SK-N-SH (cell line): ENCODE measurements around the gene TEX9. TPM values are rescaled to one million over a fixed set of nuclear protein-coding genes. Genes with fewer than 3 reads are reported as not detected.

Experiments used
- CTCF ChIA-PET: fragments of 300-600, 350-600 bp; formaldehyde crosslinking; extraction: SDS; loops from one replicate; lab custom pipeline; 2021; lab: Yijun Ruan, JAX
- POLR2A ChIA-PET: fragments of 350-600 bp; sonication (Branson Sonifier 250); formaldehyde crosslinking; extraction: SDS; loops from one replicate; lab custom pipeline; 2020; ENCODE audit warnings: antibody characterized with exemption, inconsistent platforms; lab: Yijun Ruan, JAX
- DNase-seq: peaks from one replicate; pipeline ENCODE4 v3.0.0; 2012
- H2AFZ ChIP-seq: fragments of 200-600 bp; sonication (generic); 2 replicates; pipeline ENCODE4 v1.8.1; 2016; ENCODE audit warnings: antibody characterized with exemption, mild to moderate bottlenecking, low read depth
- H3F3A ChIP-seq: fragments of 200-600 bp; sonication (generic); replicated peaks from 2 replicates; pipeline ENCODE3; 2016; ENCODE audit warnings: antibody characterized with exemption, mild to moderate bottlenecking; ENCODE audit not compliant: insufficient read depth
- H3K27ac ChIP-seq, 2 experiments: fragments of 200-500 bp in 1 of 2; fragments of 200-600 bp in 1 of 2; sonication (Bioruptor generic) in 1 of 2; sonication (generic), shearing (Covaris generic) in 1 of 2; 2 replicates each; pipeline versions ENCODE4 v1.5.1 to v1.6.1; 2014 to 2016; ENCODE audit warnings: low read depth in 2 of 2, inconsistent platforms in 1 of 2, low read length in 1 of 2, mild to moderate bottlenecking in 1 of 2, mixed read lengths in 1 of 2
- H3K27me3 ChIP-seq: fragments of 200-600 bp; sonication (generic), shearing (Covaris generic); 2 replicates; pipeline ENCODE4 v1.6.1; 2016; ENCODE audit warnings: mixed run types; ENCODE audit not compliant: insufficient read depth
- H3K36me3 ChIP-seq, 2 experiments: fragments of 200-500 bp in 1 of 2; fragments of 200-600 bp in 1 of 2; sonication (Bioruptor generic) in 1 of 2; sonication (generic) in 1 of 2; replicated peaks in 1 of 2; 2 replicates each; pipeline versions ENCODE3 to v1.5.1; 2014 to 2016; ENCODE audit warnings: low read length in 1 of 2, mild to moderate bottlenecking in 1 of 2; ENCODE audit not compliant: insufficient read depth in 2 of 2, control insufficient read depth in 1 of 2
- H3K4me1 ChIP-seq, 2 experiments: fragments of 200-500 bp in 1 of 2; fragments of 200-600 bp in 1 of 2; sonication (Bioruptor generic) in 1 of 2; sonication (generic), shearing (Covaris generic) in 1 of 2; 2 replicates each; pipeline versions ENCODE4 v1.5.1 to v1.6.1; 2014 to 2016; ENCODE audit warnings: low read depth in 1 of 2, low read length in 1 of 2, mixed run types in 1 of 2; ENCODE audit not compliant: insufficient read depth in 2 of 2, control insufficient read depth in 1 of 2
- H3K4me2 ChIP-seq: fragments of 200-600 bp; sonication (generic), shearing (Covaris generic); 2 replicates; pipeline ENCODE4 v1.6.1; 2017; ENCODE audit warnings: mixed run types
- H3K4me3 ChIP-seq, 2 experiments: fragments of 200-500 bp in 1 of 2; fragments of 200-600 bp in 1 of 2; sonication (Bioruptor generic) in 1 of 2; sonication (generic), shearing (Covaris generic) in 1 of 2; 2 replicates each; pipeline versions ENCODE4 v1.5.1 to v1.8.1; 2014 to 2016; ENCODE audit warnings: low read depth in 2 of 2, inconsistent platforms in 1 of 2, low read length in 1 of 2, mild to moderate bottlenecking in 1 of 2, mixed read lengths in 1 of 2, moderate library complexity in 1 of 2
- H3K79me2 ChIP-seq: fragments of 200-600 bp; sonication (generic); 2 replicates; pipeline ENCODE4 v1.8.1; 2017; ENCODE audit warnings: mild to moderate bottlenecking; ENCODE audit not compliant: insufficient read depth
- H3K9ac ChIP-seq: fragments of 200-600 bp; sonication (generic); 2 replicates; pipeline ENCODE4 v1.6.1; 2017; ENCODE audit warnings: mixed run types
- H3K9me2 ChIP-seq: fragments of 200-600 bp; sonication (generic); 2 replicates; pipeline ENCODE4 v1.6.1; 2017; ENCODE audit warnings: mixed run types
- H3K9me3 ChIP-seq: fragments of 200-600 bp; sonication (generic); 2 replicates; pipeline ENCODE4 v1.6.1; 2017; ENCODE audit warnings: mixed run types, mild to moderate bottlenecking, moderate library complexity
- H4K20me1 ChIP-seq: fragments of 200-600 bp; sonication (generic); 2 replicates; pipeline ENCODE4 v1.6.1; 2017; ENCODE audit warnings: mild to moderate bottlenecking, mixed run types; ENCODE audit not compliant: insufficient read depth
- CTCF ChIP-seq: fragments of 200-600 bp; sonication (generic); IDR thresholded peaks from 2 replicates; pipeline ENCODE4 v1.6.1; 2017; ENCODE audit warnings: antibody characterized with exemption, mild to moderate bottlenecking, moderate library complexity
- ELF1 ChIP-seq: IDR thresholded peaks from 2 replicates; pipeline ENCODE4 v1.4.0; 2012
- EZH2phosphoT487 ChIP-seq: fragments of 200-600 bp; sonication (generic); IDR thresholded peaks from 2 replicates; pipeline ENCODE4 v1.6.1; 2017; ENCODE audit warnings: low read depth, mixed run types, mild to moderate bottlenecking, antibody characterized with exemption, moderate library complexity, borderline replicate concordance
- FOSL2 ChIP-seq: IDR thresholded peaks from 2 replicates; pipeline ENCODE4 v1.4.0; 2012; ENCODE audit warnings: low read depth, mild to moderate bottlenecking, moderate library complexity, borderline replicate concordance
- FOXM1 ChIP-seq: IDR thresholded peaks from 2 replicates; pipeline ENCODE4 v1.4.0; 2012; ENCODE audit warnings: low read depth, mild to moderate bottlenecking
- JUND ChIP-seq: IDR thresholded peaks from 2 replicates; pipeline ENCODE4 v1.4.0; 2012
- MEF2A ChIP-seq: IDR thresholded peaks from 2 replicates; pipeline ENCODE4 v1.4.0; 2012; ENCODE audit warnings: low read depth, borderline replicate concordance
- NRF1 ChIP-seq: IDR thresholded peaks from 2 replicates; pipeline ENCODE4 v1.6.1; 2012; ENCODE audit warnings: low read depth, mild to moderate bottlenecking, low read length
- POLR2AphosphoS5 ChIP-seq: IDR thresholded peaks from 2 replicates; pipeline ENCODE4 v1.6.1; 2012; ENCODE audit warnings: low read depth, low read length
- RAD21 ChIP-seq: IDR thresholded peaks from 2 replicates; pipeline ENCODE4 v1.6.1; 2012; ENCODE audit warnings: mild to moderate bottlenecking, low read length
- RXRA ChIP-seq: IDR thresholded peaks from 2 replicates; pipeline ENCODE4 v1.4.0; 2012; ENCODE audit warnings: low read depth, mild to moderate bottlenecking, borderline replicate concordance
- SMC3 ChIP-seq: IDR thresholded peaks from 2 replicates; pipeline ENCODE4 v1.6.1; 2012; ENCODE audit warnings: low read depth, low read length, improper control_type of control experiment
- ZBTB33 ChIP-seq: IDR thresholded peaks from 2 replicates; pipeline ENCODE4 v1.4.0; 2012; ENCODE audit warnings: low read depth, borderline replicate concordance
- WGBS: methylation state at CpG from one replicate; pipeline ENCODE4 v1.1.6; 2017; ENCODE audit warnings: low lambda C conversion rate; 5-methylcytosine and 5-hydroxymethylcytosine counted together
- polyA plus RNA-seq, 3 experiments: library from polyadenylated mRNA; depleted of rRNA; stranded (reverse); fragments of >200 nt; gene quantifications; 2 replicates each; pipeline ENCODE4 v1.2.3, GENCODE V29; 2012
- TF ChIP-seq, protein P1 (sequence below): fragments of 150-350 bp; IDR thresholded peaks from 2 replicates; pipeline ENCODE4 v1.6.1; 2017; ENCODE audit warnings: antibody characterized with exemption, low read length, low read depth, borderline replicate concordance
- TF ChIP-seq, protein P2 (sequence below): IDR thresholded peaks from 2 replicates; pipeline ENCODE4 v1.6.1; 2012; ENCODE audit warnings: mild to moderate bottlenecking, low read depth, low read length, moderate library complexity

TEX9 gene
- polyA plus RNA-seq, 1 of the 3 experiments (the other 2 are of a cell fraction): 1.9 TPM

GRCh38 chr15:56425976-56426375 is 60.8 kb downstream of the TEX9 start (continued):
- TF ChIP-seq, protein P1, sequence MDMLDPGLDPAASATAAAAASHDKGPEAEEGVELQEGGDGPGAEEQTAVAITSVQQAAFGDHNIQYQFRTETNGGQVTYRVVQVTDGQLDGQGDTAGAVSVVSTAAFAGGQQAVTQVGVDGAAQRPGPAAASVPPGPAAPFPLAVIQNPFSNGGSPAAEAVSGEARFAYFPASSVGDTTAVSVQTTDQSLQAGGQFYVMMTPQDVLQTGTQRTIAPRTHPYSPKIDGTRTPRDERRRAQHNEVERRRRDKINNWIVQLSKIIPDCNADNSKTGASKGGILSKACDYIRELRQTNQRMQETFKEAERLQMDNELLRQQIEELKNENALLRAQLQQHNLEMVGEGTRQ: no peak
- TF ChIP-seq, protein P2, sequence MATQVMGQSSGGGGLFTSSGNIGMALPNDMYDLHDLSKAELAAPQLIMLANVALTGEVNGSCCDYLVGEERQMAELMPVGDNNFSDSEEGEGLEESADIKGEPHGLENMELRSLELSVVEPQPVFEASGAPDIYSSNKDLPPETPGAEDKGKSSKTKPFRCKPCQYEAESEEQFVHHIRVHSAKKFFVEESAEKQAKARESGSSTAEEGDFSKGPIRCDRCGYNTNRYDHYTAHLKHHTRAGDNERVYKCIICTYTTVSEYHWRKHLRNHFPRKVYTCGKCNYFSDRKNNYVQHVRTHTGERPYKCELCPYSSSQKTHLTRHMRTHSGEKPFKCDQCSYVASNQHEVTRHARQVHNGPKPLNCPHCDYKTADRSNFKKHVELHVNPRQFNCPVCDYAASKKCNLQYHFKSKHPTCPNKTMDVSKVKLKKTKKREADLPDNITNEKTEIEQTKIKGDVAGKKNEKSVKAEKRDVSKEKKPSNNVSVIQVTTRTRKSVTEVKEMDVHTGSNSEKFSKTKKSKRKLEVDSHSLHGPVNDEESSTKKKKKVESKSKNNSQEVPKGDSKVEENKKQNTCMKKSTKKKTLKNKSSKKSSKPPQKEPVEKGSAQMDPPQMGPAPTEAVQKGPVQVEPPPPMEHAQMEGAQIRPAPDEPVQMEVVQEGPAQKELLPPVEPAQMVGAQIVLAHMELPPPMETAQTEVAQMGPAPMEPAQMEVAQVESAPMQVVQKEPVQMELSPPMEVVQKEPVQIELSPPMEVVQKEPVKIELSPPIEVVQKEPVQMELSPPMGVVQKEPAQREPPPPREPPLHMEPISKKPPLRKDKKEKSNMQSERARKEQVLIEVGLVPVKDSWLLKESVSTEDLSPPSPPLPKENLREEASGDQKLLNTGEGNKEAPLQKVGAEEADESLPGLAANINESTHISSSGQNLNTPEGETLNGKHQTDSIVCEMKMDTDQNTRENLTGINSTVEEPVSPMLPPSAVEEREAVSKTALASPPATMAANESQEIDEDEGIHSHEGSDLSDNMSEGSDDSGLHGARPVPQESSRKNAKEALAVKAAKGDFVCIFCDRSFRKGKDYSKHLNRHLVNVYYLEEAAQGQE: no peak
- TF ChIP-seq FOSL2 (no peak), EZH2phosphoT487 (no peak), MEF2A (no peak), NRF1 (no peak), ZBTB33 (no peak), ELF1 (no peak), FOXM1 (no peak), JUND (no peak)

GRCh38 chr15:56428821-56429458 is 63.7 kb downstream of the TEX9 start:
- Histone ChIP-seq H3K36me3 (peaks cover 13 to 15% of the 10 kb centered on the region in 2 experiments), H3K4me3 (no peak overlapping the region; a peak in 1 of 4 replicates), H3K4me2 (no peak overlapping the region), H3K79me2 (no peaks in the 10 kb centered on the region; the same call in 1 of the 2 replicates), H3F3A (peaks cover 9% of the 10 kb centered on the region), H3K9me2 (no peaks in the 10 kb centered on the region), H3K9ac (no peak overlapping the region), H3K4me1 (no peaks in the 10 kb centered on the region), H3K9me3 (no peaks in the 10 kb centered on the region), H4K20me1 (no peaks in the 10 kb centered on the region), H3K27me3 (no peaks in the 10 kb centered on the region), H3K27ac (no peak overlapping the region), H2AFZ (no peak overlapping the region; the same call in 1 of the 2 replicates)
- WGBS: 0% methylated on average over 2 of the region's 2 CpGs
- TF ChIP-seq SMC3 (peak; percentile 47), RAD21 (peak; percentile 84), RXRA (no peak), NRF1 (no peak), CTCF (peak; percentile 70), POLR2AphosphoS5 (no peak)
- CTCF ChIA-PET: interaction anchor here (0.6 to 5.4 kb wide), 33 partner anchors 11 to 573 kb away, joined by 3 to 77 read pairs (median 3); partner anchors contain the start of genes MNS1 and NEDD4
- DNase-seq: peak; percentile 21
- POLR2A ChIA-PET: no interaction called here
